GM19438 (cell line): ENCODE data around the gene SLCO2B1.

Source experiments
- ATAC-seq: cut with Tn5 transposase; IDR thresholded peaks from one replicate; pipeline ENCODE4 v1.9.1; 2021; ENCODE audit warnings: low read depth; ENCODE audit not compliant: unreplicated experiment

Gene SLCO2B1

DNA sequence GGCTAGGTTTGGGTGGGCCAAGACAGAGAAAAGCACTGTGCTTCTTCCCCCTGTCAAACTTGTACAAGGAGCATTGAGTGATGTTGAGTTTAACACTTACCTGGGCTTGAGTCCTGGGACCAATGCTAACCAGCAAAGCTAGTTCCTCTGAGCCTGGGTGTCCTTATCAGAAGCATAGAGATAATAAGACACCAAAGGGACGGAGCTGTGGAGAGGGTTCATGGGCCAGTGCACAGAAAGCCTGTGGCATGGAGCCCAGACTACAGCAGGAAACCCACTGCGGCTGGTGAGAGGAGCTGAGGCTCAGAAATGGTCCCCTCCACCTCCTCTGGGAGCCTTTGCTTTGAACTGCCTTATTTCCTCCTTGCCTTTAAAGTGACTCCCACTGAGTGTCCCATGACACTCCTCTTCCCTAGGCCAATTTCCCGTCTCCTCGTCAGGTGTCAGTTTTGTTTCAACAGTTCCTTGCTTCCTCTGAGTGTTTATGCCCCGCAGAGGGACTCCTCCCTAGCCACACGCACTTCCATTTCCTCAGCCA is 9.4 kb downstream of the SLCO2B1 start:
- no peak for ATAC-seq

DNA sequence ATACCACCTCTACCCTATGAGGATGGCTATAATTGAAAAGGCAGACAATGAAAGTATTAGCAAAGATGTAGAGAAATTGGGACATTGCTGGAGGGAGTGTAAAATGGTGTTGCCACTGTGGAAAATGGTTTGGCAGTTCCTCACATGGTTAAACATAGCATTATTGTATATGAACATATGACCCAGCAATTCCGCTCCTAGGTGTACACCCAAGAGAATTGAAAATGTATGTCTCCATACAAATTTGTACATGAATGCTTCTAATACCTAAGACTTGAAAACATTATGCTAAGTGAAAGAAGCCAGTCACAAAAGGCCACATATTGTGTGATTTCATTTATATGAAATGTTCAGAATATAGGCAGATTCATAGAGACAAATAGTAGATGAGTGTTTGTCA is 10.0 kb downstream of the SLCO2B1 start:
- ATAC-seq, result no peak

DNA sequence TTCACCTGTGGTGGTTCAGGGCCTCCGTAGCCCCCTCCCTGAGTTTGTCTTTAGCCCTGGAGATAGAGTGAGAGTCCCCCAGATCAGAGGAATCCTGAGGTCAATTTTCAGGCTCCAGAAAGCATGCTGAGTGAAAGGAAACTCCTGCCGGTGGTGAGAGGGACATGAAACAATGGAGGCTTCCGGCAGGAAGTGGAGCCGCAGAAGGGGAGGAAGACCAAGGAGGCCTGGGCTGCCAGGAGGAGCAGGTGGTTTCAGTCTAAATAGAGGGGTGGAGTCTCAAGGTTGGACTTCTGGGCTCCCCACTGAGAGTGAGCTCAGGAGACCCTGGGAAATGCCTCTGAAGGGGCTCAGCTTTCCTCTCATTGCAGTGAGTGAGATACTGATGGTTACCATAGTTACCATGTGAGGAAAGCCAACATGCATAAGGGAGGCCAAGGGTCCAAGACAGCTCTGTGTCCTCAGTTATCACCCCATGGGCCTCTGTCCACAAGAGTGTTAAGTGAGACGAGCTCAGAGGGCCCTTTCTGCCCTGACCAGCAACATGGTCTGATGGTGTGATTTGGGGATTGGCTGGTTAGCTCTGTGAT is 10.7 kb downstream of the SLCO2B1 start:
- ATAC-seq, result no peak

DNA sequence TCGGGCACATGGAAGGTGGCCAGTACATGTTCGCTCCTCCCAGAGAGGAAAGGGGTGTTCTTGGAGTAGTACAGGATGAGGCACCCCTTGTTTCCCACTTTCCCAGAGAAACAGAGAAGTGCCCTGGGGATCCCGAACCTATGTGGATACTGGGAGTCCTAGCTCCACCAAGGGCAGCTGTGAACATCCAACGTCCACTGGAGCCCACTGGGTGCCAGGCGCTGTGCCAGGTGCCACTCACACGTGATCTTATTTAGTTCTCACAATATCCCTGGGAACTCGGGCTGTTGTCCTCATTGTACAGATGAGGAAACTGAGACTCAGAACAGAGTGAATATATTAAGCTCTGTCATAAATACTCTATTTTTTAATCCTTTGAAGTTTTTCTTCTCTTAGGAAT is 12.0 kb downstream of the SLCO2B1 start:
- ATAC-seq, result no peak

DNA sequence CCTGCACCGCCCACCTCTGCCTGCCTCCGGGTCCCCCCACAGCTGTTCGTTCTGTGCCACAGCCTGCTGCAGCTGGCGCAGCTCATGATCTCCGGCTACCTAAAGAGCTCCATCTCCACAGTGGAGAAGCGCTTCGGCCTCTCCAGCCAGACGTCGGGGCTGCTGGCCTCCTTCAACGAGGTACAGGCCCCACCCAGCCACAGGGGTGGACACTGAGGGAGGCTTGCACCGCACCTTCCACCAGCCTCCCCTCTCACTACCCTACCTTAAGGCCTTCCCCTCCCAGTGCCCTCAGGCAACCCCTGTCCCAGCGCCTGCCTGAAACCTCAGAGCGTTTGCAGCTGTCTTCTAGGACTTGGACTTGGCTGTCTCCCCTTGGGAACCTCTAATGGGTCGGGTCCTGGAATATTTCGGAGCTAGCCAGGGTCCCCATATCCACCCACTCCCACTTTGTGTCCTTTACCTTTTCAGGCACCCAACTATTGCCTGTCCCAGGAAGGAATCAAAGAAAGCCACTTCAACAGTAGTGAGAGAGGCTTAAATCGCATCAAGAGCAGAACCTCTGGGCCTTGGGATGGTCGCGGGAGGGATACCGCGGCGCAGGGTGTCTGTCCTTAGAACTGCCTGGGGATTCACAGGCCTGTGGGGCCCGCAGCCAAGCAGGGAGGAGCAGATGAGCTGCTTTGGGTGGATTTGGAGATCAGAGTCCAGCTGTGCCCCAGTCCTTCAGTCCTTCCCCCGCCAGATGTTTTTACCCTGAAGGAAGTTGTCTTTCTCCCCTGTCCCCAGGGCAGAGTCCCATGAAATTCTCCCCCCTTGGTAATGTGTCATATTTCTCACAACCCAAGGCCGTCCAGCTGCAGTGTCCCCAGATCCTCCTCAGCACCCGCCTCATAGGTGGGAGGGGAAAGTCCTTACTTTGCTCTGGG is 13.3 kb downstream of the SLCO2B1 start:
- no peak for ATAC-seq

DNA sequence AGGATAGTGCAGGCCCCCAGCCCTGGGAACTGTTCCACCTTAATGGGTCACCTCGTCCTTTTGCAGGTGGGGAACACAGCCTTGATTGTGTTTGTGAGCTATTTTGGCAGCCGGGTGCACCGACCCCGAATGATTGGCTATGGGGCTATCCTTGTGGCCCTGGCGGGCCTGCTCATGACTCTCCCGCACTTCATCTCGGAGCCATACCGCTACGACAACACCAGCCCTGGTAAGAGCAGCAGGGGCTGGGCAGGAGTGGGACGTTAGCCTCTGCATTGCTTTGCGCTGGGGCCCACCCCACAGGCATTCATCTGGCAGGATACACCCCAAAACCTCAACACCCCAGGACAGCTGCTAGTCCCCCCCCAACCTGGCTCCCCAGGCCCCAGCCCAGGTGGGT is 14.8 kb downstream of the SLCO2B1 start:
- ATAC-seq, result no peak

DNA sequence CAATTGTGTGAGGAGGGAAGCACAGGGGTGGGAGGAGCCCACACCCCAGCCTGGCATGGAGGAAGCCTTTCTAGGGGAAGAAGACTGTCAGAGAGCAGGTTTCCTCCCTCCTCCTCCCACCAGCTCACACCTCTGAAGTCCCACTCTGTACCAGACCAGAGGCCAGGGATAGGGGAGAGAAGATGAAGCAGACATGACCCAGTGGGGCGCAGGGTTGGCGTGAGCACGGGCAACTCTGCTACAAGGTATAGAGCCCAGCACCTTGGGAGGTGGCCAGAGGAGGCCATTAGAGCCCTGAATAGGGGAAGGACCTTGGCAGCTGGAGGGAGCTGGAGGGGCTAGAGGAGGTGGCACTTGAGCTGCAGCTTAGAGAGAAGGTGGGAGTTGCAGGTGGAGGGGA is 15.9 kb downstream of the SLCO2B1 start:
- ATAC-seq, result no peak

DNA sequence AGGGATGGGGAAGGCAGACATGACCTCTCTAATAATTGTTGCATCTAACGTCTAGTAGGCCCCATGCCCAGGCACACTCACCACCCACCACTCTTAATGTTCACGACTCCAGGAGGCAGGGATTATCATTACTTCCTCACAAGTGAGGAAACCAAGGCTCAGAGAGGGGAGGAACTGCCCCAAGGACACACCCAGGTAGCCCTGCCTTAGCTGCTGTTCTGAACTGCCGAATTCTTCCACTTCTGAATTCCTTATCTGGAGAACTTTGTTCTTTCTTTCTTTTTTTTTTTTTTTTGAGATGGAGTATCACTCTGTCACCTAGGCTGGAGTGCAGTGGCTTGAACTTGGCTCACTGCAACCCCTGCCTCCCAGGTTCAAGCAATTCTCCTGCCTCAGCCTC is 16.7 kb downstream of the SLCO2B1 start:
- no peak for ATAC-seq

DNA sequence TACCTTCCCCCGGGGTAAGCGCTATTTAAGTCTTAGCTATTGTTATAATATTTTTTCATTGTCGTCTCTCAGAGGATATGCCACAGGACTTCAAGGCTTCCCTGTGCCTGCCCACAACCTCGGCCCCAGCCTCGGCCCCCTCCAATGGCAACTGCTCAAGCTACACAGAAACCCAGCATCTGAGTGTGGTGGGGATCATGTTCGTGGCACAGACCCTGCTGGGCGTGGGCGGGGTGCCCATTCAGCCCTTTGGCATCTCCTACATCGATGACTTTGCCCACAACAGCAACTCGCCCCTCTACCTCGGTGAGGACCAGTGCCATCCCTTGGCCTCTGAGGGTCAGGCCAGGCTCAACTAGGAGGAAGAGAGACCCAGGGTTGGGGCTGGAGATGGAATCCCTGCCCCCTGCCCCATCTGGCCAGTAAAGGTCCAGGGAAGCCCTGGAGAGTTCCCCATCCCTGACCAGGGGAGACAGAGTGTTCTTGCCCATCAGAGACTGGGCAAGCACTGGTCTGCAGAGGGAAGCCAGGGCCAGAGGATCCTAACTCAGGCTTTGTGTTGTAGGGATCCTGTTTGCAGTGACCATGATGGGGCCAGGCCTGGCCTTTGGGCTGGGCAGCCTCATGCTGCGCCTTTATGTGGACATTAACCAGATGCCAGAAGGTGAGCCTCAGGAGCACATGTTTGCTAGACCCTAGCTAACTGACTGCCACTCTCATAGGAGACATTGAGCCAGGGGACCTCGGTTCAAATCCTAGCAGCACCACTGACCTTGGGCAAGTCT is 18.4 kb downstream of the SLCO2B1 start:
- ATAC-seq, result no peak

DNA sequence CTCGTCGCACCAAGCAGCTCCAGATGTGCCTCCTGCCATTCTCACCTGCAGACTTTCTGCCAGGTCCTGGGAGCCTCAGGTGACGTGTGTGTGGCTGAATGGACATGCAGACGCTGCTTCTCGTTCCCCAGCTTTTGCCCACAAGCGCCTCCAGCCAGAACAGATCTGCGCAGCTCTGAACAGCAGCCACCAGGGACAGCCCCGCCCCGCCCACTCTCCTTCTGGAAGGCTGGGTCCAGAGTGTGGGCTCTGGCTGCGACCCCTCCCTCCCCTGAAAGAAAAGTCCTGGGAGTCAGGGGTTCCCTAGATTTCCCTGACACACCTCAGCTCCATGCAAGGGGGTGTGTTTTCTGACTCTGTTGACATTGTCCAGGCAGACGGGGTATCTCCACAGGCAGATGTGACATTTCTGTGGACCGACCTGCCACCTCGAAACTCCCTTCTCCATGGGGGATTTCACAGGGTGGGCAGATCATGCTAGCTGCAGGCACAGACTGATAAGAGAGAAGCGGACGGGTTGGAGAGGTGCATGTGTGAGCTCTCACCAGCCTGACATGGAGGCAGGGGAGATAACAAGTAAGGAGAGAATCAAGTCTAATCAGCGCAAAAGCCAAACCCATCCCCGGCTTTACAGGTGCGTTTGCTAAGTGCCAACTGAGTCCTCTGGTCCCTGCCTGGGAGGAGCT is 19.8 kb downstream of the SLCO2B1 start:
- ATAC-seq, result no peak

DNA sequence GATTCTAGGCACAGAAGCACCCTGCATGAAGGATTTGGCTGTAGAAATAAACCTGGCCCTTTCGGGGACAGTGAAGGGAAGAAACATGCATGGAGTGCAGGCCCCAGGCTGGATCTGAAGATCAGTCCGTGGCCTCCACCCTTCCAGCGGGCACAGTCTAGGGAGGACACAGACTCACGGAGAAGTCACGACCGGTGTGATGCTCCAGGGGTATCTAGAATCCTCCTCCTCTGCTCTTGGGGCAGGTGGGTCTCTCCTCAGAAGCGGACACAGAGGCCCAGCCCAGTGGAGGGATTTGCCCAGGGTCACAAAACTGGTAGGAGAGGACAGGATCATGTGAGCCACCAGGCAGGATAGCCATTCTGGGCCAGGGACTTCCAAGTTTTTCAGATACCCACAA is 22.4 kb downstream of the SLCO2B1 start:
- ATAC-seq, result no peak

DNA sequence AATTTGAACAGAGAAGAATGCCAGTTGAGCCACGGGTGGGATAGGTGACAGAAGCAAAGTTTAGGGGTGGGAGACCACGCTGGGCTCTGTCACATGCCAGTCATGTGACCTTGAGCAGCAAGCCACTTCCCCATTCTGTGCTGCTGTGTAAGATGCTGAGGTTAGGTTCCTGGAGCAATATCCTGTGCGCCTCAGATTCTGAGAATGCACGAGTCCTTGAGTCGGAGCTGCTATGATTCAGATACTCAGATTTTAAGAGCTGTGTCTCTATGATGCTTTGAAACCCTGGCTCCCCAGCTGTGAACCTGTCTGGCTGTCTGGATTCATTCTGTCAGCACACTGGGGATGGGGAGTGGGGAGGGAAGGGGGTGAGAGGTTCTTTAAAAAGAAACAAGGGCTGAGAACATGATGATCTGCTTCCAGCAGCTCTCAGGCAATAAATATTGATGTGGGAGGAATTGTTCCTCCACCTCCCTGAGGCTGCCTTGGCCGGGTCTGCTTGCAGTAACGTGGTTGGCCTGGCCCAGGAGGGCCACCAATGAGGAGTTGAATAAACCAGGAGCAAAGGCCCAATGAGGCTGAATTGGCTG is 24.0 kb downstream of the SLCO2B1 start:
- ATAC-seq, result no peak

DNA sequence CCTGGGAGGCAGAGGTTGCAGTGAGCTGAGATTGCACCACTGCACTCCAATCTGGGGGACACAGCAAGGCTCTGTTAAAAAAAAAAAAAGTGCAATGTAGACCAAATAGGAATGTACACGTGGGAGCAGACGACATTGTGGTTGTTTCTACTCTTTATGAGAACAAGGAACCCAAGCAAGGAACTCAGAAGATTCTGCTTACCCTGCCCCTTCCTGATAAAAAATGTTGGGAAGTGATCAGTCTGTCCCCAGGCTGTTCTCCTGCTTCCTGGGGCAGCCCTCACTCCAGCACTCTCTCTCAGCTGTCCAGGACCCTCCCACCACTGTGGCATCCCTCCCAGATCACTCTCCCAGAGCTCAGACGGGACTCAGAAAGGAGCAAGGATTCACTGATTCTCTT is 31.8 kb downstream of the SLCO2B1 start:
- ATAC-seq, result no peak

DNA sequence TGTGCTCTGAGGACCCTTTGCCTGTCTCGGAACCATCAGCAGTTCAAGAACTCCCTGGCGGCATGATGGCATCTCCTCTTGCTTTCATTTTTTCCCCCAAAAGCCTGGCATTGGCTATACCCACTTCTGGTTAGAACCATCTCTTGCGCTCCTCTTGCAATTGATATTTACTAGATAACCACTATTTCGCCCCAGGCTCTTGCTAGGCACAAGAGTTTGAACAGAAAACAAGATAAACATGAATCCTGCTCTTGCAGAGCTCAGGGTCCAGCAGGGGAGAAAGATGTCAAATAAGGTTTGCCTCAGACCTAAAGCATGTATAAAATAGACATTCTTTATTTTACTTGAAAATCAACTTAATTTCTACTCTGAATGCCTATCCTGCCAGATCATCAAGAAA is 33.1 kb downstream of the SLCO2B1 start:
- no peak for ATAC-seq

DNA sequence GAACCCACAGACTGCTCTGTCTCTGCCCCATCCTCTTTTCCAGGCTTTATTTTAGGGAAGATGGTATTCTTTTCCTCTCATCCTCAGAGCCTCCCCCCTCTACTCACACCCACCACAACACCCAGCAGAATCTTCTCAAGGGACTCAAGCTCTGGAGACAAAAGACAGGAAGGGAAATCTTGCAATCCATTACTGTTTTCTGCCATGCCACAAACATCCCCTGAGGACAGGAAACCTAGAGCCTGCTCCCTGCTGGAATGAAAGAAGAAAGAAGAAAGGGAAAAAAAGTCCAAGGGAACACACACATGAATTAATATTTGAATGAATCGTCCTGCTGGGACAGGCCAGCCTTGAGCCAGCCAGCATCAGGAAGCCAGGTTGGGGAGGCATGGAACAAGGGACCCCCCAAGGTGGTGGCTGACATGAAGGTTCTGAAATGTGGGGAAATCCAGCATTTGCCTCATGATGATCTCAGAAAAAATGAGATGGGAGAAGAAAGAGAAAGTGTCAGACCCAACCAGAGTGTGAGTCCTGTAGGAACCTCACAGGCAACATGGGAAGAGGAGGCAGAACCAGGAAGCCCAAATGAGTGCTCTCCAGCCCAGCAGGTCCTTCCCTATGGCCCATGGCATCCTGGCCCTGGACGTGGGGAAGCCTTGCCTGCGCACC is 34.0 kb downstream of the SLCO2B1 start:
- no peak for ATAC-seq

DNA sequence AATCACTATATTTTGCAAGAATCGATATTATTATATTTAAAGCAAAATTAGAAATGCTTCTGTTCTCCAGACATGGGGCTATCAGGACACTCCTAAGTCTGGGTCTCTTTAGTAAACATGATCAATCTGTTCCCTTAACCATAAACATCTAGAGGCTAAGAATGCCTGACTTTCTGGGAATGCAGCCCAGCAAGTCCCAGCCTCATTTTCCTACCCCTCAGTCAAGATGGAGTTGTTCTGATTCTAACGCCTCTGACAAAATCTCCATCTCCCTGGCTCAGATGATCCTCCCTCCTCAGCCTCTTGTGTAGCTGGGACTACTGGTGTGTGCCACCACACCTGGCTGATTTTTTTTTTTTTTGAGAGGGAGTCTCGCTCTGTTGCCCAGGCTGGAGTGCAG is 35.0 kb downstream of the SLCO2B1 start:
- ATAC-seq, result no peak

DNA sequence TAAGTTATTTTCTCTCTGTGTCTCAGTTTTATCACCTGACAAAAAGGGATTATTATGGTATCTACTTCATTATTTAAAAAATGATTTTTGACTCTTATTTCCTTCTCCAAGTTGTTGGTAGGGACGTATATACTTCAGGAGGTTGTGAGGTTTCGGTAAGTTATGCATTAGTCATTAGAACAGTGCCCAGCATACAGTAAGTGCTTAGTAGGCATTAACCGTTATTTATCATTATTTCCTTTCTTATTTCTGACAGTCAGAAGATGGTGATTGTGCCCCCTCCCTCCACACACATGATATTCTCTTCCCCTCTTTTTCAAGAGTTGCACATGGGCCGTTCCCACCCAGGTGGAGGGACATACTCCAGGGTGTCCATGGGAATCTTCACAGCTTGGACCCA is 36.1 kb downstream of the SLCO2B1 start:
- ATAC-seq, result no peak

DNA sequence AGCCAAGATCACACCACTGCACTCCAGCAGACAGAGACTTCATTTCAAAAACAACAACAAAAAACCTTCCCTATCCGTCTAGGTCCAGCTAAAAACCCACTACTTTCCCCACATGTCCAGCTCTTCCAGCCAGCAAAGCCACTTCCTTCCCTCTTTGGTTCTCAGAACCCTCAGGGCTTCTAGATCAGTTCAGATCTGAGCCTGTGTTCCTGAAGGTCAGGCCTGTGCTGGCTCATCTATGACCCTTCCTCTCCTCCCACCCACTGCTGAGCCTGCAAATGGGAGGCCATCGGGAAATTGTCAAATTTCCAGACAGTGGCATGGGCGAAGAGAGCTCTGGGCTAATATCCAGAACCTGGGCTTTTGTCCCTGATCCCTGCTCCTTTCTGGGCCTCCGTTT is 37.8 kb downstream of the SLCO2B1 start:
- no peak for ATAC-seq

DNA sequence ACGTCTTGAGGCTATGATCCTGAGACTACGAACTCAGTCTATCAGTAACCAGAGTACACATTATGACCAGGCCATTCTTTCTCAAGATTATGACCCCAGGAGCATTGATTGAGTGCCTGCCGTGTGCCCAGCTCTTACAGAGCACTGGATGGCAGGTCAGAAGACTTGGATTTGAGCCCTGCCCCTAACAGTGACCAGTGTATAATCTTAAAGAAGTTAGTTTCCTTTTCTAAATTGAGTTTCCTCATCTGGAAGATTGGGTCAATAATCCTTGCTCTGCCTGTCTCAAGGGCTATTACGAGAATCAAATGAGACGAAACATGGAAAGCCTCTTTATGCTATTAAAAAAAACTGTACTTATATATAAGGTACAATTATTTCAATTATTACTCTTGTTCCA is 38.2 kb downstream of the SLCO2B1 start:
- no peak for ATAC-seq

DNA sequence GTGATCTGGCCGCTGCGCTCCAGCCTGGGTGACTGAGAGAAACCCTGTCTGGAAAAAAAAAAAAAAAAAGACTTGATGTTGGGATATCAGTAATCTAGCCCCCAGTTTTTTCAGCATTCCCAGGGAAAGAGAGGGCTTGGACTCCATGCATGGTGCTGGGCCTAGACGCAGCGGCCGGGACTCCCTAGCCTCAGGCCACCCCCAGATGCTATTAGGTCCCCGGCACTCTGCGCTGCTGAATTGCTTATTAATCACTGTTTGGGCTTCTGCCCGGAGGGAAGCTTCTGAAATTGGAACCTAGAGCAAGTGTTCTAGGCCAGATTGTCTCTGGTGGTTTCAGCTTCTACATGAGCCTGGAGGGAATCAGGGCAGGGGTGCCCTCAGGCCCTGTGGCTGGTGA is 39.0 kb downstream of the SLCO2B1 start:
- no peak for ATAC-seq
